GM21367 (cell line): ENCODE results near the gene DCBLD1.

Source experiments
- ATAC-seq: cut with Tn5 transposase; IDR thresholded peaks from one replicate; pipeline ENCODE4 v1.9.1; 2021; ENCODE audit not compliant: unreplicated experiment

DCBLD1 gene

DNA sequence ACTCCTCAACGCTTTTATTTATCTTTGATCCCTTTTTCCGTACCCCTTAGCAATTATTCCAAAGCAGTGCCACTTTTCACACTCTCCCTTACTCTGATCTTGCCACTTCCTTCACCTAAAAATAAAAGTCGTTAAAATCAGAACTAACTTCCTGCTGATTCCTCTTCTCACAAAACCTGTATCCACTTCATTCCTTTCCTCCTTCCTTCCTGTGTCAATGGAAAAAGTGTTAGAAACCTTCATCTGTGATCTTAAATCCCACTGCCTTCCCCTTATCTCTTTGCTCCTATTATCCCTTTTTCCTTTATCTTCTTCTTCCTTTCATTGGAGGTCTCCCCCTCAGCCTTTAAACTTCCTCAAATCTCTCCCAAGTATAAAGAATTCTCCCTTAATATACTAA, 70.7 kb downstream of the DCBLD1 start:
- no peak for ATAC-seq

DNA sequence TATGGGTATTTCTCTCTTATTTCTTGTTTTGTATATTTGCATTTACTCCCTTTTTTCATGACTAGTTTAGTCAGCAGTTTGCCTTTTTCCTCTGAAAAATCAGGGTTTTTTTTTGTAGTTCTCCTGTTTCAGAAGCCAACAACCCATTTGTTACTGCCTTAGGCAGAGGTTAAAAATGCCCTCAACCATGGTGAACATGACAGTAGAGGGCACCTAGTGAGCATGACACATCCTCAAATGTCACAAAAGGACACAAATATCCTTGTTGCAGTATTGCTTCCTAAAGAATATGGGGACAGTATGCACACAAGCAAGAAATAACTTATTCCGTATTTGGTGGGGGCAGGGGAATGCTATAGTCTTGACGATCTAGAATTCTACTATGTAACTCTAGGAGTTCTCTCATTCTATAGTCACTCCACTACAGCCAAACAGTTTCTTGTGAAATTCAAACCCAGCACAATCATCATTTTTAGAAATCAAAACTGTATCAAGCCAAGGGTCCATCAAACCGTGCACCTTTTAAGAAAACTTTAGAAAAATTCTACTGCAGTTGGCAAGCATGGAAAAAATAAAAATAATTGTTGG, 72.9 kb downstream of the DCBLD1 start:
- no peak for ATAC-seq

DNA sequence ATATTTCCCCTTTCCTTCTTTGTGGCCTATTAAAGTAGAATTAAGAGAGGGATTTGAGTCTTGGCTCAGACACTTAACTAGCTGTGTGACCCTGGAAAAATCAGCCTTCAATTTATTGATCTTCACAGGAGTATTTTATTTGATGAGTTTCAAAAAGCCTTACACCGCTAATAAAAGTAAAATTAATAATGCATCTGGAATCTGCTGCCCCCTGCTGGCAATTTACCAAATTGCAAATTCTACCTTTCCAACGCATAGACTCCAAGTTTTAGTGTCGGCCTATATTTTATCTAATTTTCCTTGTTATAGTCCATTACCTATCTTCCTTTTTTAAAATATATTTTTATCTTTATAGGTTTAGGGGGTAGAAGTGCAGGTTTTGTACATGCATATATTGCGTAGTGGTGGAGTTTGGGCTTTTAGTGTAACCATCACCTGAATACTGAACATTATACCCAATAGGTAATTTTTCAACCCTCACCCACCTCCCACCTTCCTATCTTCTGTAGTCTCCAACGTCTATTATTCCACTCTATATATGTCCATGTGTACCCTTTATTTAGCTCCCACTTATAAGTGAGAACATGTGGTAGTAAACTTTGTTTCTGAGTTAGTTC, 73.5 kb downstream of the DCBLD1 start:
- ATAC-seq, result no peak

DNA sequence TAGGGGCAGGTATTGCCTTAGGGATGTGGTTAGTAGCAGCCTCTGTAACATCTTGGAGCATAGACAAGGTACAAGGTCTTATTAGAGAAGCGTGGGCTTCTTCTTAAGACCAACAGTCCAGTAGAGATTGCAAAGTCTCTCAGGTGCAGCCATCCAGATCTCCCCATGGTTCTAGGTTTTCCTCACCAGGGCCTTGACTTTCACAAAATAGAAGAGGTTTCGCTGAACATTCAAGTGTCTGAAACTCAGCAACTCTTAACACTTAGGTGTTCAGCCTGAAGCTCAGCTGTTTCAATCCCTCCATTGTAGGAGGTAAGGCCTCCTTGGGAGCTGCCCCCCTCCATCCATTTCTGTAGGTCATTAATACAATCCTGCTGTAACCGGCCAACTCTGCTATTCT, 75.5 kb downstream of the DCBLD1 start:
- no peak for ATAC-seq

DNA sequence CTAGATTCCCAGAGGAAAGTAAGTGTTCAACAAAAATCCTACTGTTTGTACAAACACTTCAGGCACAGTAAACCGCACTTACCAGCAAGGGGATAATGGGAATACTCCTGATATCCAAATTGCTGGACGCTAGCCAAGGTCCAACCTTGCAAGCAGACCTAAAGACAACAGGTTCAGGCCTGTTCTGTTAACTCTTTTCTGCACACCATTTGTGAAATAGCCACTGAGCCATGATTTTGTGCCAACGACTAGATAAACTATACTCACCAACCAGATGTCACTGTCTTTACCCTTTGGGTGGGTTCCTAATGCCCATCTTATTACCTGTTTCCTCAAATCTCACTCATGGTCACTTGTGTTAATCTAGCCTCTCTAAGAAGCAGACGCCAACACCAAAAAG, 76.3 kb downstream of the DCBLD1 start:
- no peak for ATAC-seq

DNA sequence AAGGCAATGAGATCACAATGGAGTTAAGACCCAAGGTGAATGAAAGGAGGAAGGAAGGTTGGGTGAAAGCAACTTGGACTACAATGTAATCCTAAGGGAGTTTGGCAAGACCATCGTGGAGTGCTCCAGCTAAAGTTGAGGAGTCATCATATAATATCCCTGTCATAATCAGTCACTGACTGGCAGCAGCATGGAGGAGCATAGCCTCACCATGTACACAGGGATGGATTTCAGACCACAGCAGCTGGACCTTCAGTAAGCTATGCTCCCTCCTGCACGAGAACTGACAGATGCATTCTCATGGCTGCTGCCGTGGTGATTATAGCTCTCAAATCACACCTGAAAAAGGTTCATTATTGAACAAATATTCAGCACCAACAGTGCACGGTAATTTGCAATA, 76.8 kb downstream of the DCBLD1 start:
- ATAC-seq, result no peak

DNA sequence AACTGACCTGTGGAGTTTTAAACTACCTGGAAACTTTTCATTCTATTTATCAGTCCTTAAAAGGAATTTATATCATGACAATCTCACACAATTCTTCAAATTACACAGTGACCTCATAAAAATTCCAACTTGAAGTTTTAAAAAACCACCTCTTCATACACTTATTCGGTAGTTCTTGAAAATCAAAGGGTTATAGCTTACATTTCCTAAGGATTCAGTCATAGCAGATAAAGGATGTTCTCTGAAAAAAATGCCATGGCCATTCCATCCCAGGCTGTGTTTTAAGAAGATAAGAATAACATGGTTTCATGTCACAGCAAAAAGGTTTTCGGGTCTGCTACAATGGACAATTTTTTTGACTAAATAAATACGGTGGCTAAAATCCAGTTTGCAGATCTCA, 78.7 kb downstream of the DCBLD1 start:
- no peak for ATAC-seq

DNA sequence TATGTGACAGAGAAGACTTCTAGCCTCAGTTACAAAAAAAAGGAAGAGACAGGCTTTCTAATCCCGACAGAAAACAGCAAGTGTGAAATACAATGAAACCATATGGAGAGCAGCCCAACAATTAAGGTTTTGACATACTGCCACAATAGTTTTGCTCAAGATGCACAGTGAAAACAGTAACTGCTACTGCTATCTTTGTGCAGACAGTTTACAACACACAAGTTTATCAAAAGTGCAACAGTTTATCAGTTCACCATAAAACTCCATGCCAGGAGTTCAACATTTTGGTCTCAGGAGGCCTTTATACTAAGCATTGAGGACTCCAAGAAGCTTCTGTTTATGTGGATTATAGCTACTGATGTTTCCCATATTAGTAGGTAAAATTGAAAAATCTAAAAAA, 82.2 kb downstream of the DCBLD1 start:
- no peak for ATAC-seq

DNA sequence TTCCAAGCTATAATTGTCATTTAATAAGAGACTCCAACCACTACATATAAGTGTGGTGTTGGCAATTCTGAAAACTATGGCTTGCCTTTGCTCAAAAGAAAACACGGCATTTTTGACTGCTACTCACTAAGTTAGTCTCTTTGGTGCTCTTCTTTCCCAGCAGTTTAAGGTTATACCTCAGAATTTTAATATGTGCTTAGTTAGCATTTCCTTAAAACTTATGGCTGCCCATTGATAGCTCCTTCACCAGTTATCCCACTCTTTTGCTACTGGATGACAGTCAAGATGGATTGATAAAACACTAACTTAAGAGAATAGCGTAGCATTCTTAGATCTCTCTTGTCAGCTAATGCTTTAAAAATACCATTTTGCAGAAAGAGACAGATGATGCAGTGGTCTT, 85.8 kb downstream of the DCBLD1 start:
- no peak for ATAC-seq

DNA sequence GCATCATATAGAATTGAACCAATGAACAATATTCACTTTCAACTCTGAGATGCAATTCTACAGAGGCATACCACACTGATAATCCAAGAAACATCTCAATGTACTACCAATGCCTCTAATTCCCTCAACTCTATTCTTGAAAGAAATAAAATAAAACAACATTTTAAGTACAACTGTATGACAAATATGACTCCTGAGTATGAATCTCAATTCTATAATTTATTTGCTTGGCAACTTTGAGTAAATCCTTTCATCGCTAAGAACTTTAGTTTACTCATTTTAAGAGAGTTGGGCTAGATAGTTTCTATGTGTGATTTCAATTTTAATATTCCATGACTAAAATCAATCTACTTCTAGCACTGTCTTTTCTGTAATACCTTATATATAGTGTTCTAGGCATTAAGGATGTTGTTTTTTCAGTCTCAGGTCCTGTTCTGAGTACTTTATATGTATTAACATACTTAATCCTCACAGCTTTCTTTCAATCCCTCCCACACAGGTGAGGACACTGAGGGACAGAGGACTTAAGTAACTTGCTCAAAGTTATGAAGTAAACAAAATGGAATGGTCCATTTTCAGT, 86.4 kb downstream of the DCBLD1 start:
- no peak for ATAC-seq

DNA sequence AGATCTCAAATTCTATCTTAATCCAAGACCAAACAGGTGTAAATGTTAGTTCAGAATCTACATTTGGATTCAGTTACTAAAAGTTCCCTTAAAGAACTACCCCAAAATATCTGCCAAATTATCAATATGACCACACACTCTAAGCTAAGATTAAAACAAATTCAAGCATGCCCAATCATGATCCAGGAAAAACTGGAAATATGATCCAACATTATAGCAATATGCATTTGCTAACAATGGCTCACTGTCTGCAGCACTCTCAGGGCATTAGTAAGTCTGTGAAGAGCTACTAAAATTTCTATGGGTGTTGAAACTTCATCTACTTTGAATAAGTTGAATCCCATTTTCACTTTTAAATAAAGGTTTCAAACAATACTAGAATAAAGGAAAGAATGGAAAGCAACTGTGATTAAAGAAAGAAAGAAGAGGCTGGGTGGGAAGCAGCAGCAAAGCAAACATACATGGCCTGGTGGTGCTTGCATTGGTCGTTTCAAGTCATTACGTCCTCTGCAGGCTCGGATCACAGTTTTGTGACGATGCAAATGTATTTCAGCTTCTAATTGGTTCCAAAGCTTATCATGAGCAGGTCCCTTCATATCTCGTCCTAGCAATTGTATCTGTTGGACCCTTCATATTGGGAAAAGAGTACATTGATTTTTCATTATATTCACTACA, 90.7 kb downstream of the DCBLD1 start:
- no peak for ATAC-seq

DNA sequence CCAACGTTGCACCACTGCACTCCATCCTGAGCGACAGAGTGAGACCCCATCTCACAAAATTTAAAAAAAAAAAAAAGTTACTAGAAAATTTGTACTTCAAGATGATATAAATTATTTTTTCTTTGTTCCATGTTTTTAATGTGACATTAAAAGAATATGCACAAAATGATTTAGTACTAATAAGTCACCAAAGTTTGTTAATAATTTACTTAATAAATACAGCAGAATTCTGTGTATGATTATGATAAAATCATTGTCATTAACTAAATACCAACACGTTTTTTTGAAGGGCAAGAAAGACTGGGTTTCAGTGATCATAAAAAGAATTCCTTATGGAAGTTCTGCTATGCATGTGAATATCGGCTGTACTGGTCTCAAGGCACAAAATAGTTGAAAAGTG, 91.7 kb downstream of the DCBLD1 start:
- ATAC-seq, result no peak

DNA sequence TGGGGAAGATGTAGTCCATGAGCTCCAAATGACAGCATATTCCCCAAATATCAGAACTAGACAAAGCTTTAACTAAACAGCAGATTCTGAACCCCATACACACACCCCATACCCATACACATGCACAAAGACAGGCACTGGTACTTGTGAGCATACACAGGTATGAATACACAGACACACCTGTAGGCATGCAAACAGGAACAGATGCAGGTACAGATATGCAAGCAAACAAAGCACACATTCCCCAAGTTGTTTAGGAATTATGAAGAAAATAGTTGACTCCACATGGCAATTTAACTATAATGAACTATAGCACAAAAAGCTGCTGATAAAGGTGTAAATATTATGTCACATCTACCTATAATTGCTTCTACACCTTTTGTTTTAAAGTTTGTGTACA, 103.2 kb downstream of the DCBLD1 start:
- ATAC-seq, result no peak

DNA sequence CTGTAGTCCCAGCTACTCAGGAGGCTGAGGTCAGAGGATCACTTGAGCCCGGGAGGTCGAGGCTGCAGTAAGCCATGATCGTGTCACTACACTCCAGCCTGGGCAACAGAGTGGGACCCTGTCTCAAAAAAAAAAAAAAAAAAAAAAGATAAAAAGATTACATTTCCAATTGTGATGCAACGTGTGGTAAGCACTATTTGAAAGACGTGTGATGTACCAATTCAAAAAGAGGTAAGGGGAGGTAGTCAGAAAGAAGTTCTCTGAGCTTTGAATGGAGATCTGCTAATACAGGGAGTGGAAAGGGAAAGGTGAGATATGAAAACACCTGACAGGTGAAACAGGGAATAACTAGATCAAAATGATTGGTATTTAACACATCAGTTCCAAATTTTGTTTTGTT, 108.0 kb downstream of the DCBLD1 start:
- ATAC-seq, result no peak

DNA sequence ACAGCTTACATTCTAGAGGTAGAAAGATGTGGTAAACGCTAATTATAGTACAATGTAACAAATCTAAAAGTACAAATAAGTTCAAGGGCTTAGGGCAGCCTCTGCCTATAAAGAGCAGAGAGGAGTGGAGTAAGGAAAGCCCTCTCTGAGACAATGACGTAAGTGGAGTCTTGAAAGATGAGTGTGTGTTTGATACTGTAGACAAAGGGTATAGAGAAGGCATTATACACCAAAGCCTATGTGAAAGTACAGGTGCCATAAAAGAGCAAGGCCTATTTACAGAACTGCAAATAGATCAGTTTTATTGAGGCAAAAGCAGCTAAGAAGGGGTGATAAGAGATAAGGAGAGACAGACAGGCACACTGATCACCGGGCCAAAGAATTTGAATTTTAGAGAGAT, 108.9 kb downstream of the DCBLD1 start:
- no peak for ATAC-seq

DNA sequence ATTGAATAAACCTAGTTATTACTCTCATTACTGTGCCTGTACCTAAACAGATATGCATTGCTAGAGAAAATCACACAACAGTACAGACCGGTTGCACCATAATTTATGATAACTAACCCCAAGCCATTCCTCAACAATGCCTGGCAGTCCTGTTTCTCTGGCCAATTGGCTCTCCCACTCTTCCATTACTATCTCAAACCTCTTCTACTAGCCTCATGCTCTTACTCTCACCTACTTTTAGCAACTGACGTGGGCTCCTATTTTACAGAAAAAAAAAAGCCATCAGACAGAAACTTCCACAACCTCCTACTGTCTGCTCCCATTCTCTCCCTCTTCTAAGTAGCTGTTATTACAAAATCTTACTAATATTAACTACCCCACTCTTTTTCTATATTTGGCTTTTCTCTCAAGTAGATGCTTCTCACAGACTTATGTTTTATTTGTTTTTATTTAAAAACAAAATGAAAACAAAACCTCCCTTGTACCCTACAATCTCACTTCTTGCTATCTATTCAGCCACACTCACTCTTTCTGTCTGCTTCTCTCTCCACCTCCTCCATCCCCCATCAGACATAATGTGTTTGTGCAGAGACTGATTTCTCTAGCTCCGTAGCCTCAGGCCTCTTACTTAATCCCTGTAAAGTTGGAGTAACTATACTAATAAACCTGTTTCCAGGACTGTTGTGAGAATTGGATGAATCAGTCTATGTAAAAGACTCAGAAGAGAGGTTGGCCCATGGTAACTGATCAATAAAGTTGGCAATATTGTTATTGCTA, 110.7 kb downstream of the DCBLD1 start:
- ATAC-seq, result no peak

DNA sequence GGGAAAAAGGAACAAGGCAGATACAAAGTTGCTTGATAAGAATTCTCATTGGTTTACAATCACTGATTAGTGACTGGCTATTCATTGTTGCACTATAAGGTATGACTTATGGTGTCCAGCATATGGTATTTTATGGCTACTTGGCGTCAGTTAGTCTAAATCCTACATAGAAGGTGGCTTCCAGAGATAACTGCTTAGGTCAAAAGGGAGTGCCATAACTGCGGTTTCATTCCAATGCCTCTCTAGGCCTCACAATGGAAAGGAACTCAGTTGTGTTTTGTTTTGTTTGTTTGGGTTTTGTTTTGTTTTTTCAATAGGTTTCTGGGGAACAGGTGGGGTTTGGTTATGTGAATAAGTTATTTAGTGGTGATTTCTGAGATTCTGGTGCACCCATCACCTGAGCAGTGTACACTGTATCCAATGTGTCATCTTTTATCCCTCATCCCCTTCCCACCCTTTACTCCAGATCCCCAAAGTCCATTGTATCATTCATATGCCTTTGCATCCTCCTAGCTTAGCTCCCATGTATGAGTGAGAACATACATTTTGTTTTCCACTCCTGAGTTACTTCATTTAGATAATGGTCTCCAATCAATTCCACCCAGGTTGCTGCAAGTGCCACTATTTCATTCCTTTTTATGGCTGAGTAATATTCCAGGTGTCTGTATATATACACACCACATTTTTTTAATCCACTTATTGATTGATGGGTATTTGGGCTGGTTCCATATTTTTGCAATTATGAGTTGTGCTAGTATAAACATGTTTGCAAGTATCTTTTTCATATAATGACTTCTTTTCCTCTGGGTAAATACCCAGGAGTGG, 112.8 kb downstream of the DCBLD1 start:
- ATAC-seq, result no peak

DNA sequence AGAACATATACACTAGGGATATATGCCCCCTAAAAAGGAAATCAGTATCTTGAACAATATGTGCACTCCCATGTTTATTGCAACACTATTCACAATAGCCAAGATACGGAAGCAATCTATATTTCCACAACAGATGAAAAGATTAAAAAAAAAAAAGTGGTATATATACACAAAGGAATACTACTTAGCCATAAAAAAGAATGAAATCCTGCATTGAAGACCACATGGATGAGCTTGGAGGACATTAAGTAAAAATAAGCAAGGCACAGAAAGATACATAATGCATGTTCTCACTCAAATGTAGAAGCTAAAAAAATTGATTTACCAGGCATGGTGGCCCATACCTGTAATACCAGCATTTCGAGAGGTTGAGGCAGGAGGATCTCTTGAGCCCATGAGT, 115.3 kb downstream of the DCBLD1 start:
- no peak for ATAC-seq
